OCI-LY1 (cell line): ENCODE measurements around the gene TRABD2B.

Experiments
- CTCF ChIP-seq: fragments of 200-600 bp; sonication (generic), shearing (Covaris generic); IDR thresholded peaks from 2 replicates; pipeline ENCODE4 v1.5.1; 2017; ENCODE audit warnings: mild to moderate bottlenecking, antibody characterized with exemption, low read length, moderate library complexity, mixed read lengths
- EZH2 ChIP-seq: fragments of 200-600 bp; sonication (generic), shearing (Covaris generic); IDR thresholded peaks from 2 replicates; pipeline ENCODE4 v1.8.0; 2017; ENCODE audit warnings: borderline replicate concordance, mixed run types, mild to moderate bottlenecking, antibody characterized with exemption, low read length, moderate library complexity, mixed read lengths

- TF ChIP-seq CTCF (no peak), EZH2 (no peak)
Observed at GRCh38 chr1:47729685-47730084, 267.5 kb downstream of the TRABD2B start.
